HG03558 (cell line): ENCODE data around the gene CDH13.
A peak's percentile ranks its signal among the peaks of the same experiment; 100 is the strongest.

Source experiments
- ATAC-seq: cut with Tn5 transposase; IDR thresholded peaks from one replicate; pipeline ENCODE4 v1.9.1; 2021; ENCODE audit warnings: moderate number of reproducible peaks; ENCODE audit not compliant: unreplicated experiment; ENCODE audit errors: extremely low read depth

CDH13 gene

GRCh38 chr16:83418565-83418964, 791.8 kb downstream of the CDH13 start:
- ATAC-seq: no peak

GRCh38 chr16:83420206-83420760, 793.5 kb downstream of the CDH13 start:
- no peak for ATAC-seq

- no peak for ATAC-seq
These were observed 806.4 kb downstream of the CDH13 start for GRCh38 chr16:83433201-83433600.

GRCh38 chr16:83437036-83437435, 810.3 kb downstream of the CDH13 start:
- ATAC-seq: no peak

GRCh38 chr16:83438326-83438725, 811.6 kb downstream of the CDH13 start:
- no peak for ATAC-seq

- ATAC-seq: no peak
These were observed 812.6 kb downstream of the CDH13 start for GRCh38 chr16:83439412-83439811.

- ATAC-seq: no peak
These were observed 814.7 kb downstream of the CDH13 start for GRCh38 chr16:83441517-83441916.

GRCh38 chr16:83443972-83444371, 817.2 kb downstream of the CDH13 start:
- ATAC-seq: no peak

GRCh38 chr16:83447560-83447959, 820.8 kb downstream of the CDH13 start:
- no peak for ATAC-seq

- ATAC-seq: no peak
These were observed 823.1 kb downstream of the CDH13 start for GRCh38 chr16:83449861-83450260.

- ATAC-seq: no peak
These were observed 827.2 kb downstream of the CDH13 start for GRCh38 chr16:83453977-83454376.

GRCh38 chr16:83455716-83456115, 828.9 kb downstream of the CDH13 start:
- no peak for ATAC-seq

- ATAC-seq: no peak
These were observed 830.2 kb downstream of the CDH13 start for GRCh38 chr16:83456934-83457333.

- peak; percentile 53 for ATAC-seq
These were observed 831.8 kb downstream of the CDH13 start for GRCh38 chr16:83458612-83459011.

- ATAC-seq: no peak
These were observed 838.2 kb downstream of the CDH13 start for GRCh38 chr16:83464991-83465390.

GRCh38 chr16:83470416-83470815, 843.6 kb downstream of the CDH13 start:
- no peak for ATAC-seq

GRCh38 chr16:83472776-83473501, 846.2 kb downstream of the CDH13 start:
- ATAC-seq: no peak

- no peak for ATAC-seq
These were observed 847.3 kb downstream of the CDH13 start for GRCh38 chr16:83473926-83474650.

GRCh38 chr16:83475108-83475507, 848.3 kb downstream of the CDH13 start:
- no peak for ATAC-seq

GRCh38 chr16:83481589-83481988, 854.8 kb downstream of the CDH13 start:
- ATAC-seq: no peak

GRCh38 chr16:83482545-83483162, 855.9 kb downstream of the CDH13 start:
- no peak for ATAC-seq
